ENCODE results near the gene COL11A2.
A peak's percentile ranks its signal among the peaks of the same experiment; 100 is the strongest.
"Not testable (repeated sequence)": the region's sequence is repeated elsewhere in the genome, so short reads cannot be mapped to it uniquely, and the experiment has no call there.

COL11A2 gene

DNA sequence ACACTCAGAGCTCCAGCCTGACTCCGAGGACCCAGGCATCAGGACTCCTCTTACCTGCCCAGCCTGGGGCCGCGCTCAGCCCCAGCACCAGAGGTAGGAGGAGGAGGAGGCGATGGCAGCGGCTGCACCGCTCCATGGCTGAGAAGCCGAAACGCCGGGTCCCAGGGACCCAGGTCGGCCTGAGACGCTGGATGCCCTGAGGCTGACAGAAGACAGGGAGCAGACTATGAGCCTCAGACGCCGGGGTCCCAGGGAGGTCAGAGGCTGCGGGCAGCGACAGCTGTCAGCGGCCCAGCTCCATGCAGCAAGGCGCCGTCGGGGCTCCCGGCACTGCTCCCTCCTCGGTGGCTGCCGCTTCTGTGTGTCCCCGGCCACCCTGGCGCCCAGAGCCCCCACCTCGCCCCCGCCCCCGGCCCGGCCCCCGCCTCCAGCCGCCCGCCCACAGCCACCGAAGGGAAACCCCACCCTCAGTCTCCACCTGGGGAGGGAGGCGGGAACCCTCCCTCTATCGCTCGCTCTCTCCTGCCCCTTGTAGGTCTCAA lies at the start of gene COL11A2:
TSS of gene COL11A2 (minus strand) at position 363 of the 542 bp plus-strand sequence. CDS start at position 136, 227 bp downstream.
- no peak for DNase-seq

DNA sequence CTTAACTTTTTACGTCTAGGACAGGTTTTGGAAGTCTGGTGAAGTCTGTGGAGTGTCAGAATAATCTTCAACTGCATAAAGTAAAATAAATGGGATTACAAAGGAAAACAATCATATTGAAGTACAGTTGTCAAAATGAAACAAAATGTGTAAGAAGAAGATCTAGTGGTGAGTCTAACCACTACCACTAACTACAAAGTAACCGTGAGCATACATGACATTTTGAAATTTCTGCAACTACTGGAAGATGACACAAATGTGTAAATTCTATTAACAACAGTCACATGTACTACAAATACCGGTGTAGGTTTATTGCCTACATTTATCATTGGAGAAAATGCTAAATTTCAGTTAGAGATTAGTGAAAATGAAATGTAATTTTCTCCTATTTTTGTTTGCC lies 49.7 kb upstream of the COL11A2 start:
- DNase-seq = no peak

DNA sequence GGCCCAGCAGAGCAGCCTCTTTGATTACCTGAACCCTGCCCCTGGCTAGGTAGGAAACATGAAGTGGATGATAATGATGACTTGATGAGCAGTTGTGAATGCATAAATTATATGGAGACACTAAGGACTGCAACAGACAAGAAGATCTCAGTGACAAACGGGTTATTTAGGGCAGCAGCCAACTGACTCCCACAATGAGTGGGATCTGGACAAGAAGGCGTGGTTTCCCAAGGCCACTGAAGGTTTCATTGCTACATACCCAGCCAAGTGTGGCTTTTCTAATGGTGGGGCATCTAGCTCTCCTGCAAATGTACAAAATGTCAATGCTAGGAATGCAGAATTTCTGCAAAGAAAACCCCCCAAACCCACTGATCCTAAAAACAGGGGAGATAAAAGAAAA lies 45.5 kb upstream of the COL11A2 start:
- no peak for DNase-seq

DNA sequence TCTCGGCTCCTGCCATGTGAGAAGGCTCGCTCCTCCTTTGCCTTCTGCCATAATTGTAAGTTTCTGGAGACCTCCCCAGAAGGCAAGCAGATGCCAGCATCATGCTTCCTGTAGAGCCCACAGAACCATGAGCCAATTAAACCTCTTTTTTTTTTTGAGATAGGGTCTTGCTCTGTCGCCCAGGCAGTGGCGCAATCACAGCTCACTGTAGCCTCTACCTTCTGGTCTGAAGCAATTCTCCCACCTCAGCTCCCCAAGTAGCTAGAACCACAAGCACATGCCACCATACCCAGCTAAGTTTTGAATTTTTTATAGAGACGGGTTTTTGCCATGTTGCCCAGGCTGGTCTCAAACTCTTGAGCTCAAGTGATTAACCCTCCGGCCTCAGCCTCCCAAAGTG lies 44.6 kb upstream of the COL11A2 start:
- DNase-seq = no peak

DNA sequence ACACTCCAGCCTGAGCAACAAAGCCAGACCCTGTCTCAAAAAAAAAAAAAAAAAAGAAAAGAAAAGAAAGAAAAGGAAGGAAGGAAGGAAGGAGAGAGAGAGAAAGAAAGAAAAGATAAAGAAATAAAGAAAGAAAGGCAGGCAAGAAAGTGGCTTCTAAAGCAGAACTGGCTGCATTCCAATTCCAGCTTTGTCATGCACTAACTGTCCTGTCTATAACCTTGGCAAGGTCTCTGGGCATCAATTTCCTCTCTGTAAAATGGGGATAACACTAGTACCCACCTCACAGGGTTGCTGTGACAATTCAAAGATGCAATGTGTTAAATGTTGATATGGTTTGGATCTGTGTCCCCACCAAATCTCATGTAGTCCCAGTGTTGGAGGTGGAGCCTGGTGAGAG lies 44.1 kb upstream of the COL11A2 start:
- no peak for DNase-seq

DNA sequence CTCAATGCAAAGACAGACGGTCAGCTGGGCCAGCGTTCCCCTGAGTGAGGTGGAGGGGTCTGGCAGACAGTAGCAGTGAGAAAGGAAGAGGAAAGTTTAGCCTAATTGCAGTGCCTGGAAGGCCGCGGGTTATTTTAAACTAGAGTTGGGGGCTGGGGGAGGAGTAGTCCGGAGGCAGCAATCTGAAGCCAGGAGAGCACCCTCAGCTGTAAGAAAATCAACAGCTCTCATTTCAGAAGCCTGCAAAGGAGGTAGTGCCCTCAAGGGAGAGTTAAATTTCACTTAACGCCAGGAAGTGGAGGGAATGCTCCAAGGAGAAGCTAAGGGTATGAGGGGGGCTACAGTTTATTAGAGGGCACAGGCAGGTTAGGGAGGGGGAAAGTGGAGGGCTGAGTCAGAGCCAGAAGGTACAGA lies 43.0 kb upstream of the COL11A2 start:
- DNase-seq = no peak

DNA sequence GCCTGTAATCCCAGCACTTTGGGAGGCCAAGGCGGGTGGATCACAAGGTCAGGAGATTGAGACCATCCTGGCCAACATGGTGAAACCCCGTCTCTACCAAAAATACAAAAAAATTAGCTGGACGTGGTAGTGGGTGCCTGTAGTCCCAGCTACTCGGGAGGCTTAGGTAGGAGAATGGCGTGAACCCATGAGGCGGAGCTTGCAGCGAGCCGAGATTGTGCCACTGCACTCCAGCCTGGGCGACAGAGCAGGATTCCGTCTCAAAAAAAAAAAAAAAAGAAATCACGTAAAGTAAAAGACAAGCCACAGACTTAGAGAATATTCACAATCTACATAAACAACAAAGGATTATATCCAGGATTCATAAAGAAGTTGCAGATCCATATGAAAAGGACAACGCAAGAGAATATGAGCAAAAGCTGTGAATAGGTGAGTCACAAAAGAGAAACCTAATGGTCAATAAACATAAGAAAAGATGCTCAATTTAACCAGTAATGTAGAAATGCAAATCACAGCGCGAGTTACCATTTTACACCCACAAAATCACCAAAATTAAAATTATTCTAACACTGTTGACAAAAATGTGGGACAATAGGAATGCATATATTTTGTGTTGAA lies 34.3 kb upstream of the COL11A2 start:
- not testable (repeated sequence) for DNase-seq

DNA sequence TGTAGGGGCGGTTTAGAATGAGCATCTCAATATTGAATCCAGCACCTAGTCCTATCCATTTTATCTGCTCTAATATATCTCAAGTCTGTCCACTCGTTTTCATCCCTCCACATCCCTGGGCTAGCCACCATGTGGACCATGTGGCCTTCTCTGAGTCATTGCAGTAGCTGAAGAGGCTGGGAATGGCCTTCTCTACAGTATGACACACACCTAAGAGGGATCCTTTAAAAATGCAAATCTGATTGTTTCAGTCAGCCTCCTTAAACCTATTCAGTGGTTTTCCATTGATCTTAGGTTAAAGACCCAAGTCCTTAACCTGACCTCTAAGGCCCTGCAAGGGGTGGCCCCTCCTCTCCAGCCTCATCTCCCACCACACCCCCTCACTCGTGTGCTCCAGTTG lies 25.4 kb upstream of the COL11A2 start:
- DNase-seq = no peak

DNA sequence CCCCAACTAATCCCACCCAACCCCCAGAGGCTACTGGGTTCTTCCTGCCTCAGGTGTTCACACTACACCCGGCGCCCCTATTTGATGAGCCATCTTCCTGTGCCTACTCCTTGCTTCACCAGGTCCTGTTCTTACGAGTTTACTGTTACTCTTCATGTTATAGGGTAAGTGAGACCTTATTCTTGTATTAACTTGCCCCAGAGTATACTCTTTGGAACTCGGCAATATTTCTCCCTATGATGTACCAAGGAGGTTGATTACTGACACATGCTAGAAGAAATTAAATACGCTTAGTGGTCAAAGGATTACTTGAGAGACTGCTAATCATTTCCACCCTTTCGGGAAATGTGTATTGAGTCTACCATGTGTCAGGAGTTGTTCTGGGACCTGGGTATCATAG lies 25.0 kb upstream of the COL11A2 start:
- DNase-seq = no peak

DNA sequence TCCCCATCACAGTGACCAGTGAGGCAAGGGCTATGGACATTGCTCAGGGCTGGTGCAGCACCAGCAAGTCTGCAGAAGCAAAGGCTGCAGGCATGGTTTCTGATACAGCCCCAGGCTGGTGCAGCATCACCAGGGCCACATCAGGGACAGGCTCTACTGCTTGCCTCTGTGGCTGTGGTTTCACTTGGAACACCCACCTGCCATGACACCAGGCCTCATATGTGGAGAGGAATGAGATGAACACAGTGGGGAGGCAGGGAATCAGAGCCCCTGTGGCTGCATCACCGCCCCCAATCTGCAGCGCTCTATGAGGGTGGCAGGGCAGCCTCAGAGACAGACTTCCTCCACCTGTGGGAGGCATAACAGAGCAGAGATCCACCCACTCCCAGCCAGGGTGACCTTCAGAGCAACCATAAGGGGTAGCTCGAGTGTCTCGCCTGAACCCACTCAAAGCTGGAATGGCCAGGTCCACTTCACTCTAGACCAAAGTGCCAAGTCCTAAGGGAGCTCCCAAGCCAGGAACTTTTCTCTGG lies 23.9 kb upstream of the COL11A2 start:
- no peak for DNase-seq

DNA sequence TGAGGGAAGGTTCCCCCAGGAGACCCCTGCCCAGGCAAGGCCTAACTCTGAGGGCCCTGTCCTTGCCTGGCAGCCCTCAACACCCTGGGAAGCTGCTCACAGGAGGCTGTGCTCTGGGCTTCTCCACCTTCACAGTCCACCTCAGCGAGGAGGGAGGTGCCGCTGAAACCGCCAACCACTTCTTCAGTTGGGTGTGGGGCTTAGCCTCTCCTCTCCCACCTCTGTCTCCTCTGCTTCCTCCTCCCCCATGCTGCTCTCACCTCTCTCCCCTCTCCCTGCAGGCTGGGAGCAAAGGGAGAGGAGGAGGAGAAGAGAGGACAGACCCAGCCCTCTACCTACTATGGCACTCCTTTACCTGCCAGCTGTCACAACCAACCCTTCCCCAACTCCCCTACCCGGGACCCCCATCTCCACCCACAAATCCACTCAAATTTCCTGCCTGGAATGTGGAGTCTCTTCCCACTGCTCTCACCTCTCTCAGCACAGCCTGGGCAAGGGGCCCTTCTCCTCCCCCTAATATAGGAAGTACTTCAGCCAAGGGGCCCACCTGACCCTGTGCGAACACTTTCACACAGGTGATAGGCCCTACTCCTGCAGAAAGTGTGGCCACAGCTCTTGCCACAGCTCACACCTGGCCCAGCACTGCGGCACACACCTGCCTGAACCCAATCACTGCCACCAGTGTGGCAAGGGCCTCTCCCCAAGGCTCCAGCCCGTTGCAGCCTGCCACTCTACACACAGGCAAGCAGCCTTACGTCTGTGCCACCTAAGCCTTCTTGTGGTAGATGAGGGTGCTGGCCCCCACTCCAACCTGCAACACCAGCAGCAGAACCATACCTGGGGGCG lies 23.2 kb upstream of the COL11A2 start:
- DNase-seq = no peak

DNA sequence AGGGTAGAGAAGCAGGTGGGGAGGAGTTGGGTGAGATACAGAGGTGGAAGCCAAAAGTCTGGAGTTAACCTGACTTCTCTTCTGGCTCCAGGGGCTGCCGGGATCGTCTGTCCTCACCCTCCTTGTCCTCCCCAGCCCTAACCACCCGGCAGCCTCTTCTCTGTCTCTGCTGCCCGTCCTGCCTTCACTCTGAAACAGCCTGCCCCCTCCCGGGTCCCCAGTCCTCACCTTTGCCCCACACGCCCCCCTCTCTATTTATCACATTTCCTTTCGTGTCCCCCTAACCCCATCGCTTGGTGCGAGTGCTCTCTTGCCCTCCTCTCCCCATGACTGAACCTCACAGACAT lies 21.7 kb upstream of the COL11A2 start:
- no peak for DNase-seq

DNA sequence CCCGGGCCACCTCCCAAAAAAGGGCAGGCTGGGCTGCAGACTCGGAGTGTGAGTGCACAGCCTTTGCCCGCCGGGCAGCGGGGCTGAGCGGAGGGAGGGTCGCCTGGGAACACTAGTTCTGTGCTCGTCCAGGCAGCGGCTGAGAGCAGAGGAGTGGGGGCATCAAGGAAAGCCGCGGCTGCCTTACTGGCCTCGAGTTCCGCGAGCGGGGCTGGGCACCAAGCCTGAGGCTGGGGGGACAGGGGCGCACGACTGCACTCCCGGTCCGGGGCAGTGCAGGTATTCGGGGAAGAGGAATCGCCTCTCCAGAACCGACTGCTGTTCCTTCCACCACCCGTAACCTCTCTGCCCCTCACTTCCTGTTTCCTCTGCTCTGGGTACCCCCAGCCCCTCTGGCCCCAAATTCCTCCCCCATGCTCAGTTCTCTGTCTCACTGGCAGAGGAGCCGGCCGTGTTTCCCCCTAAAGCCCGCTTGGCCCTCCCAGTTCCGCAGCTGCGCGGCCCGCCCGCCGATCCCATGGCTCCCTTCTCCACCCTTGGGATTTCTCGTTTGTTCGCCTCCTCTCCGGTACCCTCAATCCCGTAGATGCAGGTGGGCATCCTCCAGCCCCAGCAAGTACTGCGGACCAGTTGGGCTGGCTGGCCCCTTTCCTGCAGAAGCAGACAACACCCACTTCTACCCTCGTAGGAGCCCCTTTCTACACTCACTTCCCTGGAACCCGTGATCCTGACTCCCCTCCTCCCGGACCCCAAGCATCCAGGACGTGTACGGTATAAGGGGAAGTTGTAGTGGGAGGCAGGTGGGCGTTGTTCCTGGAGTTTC lies 21.1 kb upstream of the COL11A2 start:
- no peak for DNase-seq

DNA sequence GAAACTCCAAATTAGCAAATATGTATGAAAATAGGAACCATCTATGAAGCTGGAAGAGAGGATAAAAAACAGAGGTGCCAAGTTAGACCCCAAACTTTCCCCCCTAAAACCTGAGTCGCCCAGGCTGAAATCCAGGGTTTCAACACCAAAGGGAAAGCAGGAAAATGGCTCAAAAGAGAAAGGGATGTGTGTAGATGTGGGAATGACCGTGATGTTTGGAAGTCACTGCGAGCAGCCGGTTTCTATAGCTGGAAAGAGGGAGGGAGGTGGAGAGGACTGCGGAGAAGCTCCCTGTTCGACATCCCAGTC lies 20.5 kb upstream of the COL11A2 start:
- DNase-seq = no peak

DNA sequence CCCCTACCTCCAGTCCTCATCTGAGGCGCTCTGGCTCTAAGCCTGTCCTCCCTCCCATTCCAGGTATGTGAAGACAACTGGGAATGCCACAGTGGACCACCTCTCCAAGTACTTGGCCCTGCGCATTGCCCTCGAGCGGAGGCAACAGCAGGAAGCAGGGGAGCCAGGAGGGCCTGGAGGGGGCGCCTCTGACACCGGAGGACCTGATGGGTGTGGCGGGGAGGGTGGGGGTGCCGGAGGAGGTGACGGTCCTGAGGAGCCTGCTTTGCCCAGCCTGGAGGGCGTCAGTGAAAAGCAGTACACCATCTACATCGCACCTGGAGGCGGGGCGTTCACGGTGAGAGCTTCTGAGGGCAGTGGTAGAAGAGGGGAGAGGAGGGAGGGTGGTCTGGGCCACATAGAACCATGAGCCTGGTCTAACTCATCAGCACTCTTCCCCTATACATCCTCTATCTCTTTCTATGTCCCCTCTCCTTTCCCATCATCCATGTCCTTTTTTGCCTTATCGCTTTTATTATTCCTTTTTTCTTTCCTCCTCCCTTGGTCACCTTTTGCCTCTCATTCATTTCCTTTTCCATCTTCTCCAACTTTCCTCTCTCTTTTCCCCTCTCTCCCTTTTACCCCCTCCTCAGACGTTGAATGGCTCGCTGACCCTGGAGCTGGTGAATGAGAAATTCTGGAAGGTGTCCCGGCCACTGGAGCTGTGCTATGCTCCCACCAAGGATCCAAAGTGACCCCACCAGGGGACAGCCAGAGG lies 19.6 kb upstream of the COL11A2 start:
- no peak for DNase-seq

DNA sequence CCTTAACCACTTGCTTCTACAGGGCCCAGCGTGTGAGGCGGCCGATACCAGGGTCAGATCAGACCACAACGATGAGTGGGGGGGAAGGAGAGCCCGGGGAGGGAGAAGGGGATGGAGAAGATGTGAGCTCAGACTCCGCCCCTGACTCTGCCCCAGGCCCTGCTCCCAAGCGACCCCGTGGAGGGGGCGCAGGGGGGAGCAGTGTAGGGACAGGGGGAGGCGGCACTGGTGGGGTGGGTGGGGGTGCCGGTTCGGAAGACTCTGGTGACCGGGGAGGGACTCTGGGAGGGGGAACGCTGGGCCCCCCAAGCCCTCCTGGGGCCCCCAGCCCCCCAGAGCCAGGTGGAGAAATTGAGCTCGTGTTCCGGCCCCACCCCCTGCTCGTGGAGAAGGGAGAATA lies 18.9 kb upstream of the COL11A2 start:
- no peak for DNase-seq

DNA sequence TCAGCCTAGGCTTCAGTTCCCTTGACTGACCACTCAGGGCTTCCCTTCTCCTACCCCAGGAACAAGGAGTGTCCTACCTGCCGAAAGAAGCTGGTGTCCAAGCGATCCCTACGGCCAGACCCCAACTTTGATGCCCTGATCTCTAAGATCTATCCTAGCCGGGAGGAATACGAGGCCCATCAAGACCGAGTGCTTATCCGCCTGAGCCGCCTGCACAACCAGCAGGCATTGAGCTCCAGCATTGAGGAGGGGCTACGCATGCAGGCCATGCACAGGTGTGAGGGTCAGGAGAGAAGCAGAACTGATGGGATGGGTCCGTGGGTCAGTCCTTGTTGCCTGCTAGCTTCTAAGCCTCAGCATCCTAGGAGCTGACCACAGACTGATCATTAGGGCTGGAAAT lies 17.6 kb upstream of the COL11A2 start:
- DNase-seq = no peak

DNA sequence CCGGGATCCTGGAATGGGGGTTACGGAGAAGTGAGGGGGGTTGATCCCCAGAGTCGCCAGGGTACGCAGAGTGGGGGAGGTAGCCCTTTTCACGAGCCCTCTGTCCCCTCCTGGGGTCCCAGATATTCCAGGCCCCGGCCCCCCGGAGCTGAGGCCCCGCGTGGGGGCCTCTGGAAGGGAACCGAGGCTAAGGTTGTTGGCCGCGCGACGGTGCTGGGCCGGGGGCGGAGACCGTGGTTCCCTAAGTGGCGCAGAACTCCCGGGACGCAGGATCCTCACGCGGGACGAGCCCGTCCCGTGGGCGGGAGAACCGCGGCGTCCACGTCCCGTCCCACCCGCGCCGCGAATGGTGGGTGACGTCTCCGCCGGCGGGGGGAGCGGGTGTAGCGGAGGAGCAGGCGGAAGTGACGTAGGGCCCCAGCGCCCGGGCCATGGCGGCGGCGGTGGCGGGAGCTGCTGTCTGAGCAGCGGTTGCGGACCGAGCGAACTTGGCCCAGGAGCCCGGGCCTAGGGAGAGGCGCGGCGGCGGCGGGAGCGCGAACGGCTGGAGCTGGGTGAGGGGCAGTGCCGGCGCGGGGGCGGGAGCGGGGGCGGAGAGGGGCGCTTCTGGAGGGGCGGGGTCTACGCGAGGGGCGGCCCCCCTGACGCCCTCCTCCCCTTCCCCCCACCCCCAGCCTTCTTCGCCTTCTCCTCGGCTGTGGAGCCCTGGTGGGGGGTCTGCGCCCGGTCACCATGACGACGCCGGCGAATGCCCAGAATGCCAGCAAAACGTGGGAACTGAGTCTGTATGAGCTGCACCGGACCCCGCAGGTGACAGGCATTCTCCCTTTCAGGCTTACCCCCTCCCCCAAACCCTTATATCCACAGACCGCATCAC lies 16.1 kb upstream of the COL11A2 start, which contains the start of gene RING1:
TSS of gene RING1 (plus strand) at position 410 of the 877 bp plus-strand sequence. CDS start at position 733, 323 bp downstream.
- DNase-seq = peak; percentile 85

DNA sequence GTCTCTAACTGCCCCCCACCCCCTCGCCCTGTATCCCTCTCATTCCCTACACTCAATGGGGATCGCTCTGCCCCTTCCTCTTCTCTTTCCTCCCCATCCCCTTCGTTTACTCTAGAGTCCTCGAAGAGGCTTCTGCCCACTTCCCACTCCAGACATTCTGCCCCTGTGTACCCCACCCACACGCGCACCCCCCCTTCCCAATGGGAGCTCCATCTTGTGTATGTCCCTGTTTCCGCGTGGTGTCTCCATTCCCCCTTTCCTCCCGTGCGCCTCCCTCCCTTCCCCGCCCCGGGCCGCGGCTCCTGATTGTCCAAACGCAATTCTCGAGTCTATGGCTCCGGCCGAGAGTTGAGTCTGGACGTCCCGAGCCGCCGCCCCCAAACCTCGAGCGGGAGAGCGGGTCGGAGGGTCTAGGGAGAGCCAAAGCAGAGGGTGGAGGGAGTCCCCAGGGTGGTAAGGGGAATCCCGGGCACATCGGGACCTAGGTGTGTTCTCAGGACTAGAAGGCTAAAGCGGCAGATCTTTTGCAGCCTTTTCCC lies 15.4 kb upstream of the COL11A2 start:
- DNase-seq = no peak

DNA sequence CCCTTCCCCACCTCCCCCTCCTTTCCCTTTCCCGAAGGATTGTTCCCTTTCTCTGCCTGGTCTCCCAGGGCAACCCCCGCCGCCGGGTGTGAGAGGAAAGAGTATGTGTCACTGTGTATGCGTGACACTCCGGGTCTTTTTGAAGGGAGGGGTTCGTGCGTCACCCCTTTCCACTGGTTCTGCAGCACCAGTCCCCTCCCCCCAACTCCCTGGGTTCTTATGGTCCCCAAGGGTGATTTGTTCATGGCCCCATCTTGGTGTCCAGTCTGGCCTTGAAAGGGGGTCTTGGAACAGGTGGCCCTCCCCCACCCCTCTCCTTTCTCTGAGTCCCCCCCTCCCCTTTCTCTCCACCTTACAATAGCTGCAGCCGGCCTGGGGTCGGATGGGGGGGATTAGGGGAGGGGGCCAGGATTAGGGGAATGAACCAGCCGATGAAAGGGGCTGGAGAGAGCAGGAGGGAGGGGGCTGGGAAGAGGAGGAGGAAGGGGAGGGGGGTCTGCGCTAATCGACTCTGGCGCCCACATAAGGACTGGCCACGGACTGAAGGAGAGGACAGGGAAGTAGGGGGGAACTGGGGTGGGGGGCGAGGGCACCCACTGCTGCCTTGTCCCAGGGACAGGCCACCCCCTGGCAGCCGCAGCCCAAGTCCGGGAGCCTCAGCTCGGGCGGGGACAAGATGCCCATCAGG lies 14.7 kb upstream of the COL11A2 start:
- no peak for DNase-seq
